Left ventricle myocardium inferior (tissue), 1 donor: ENCODE results near the gene CSNK2B. TPM values are rescaled to one million over a fixed set of nuclear protein-coding genes. Genes with fewer than 3 reads are reported as not detected.

Experiments
- DNase-seq: peaks from one replicate; pipeline ENCODE4 v3.0.0-alpha.2; 2020
- H3K27ac ChIP-seq: fragments of 200-600 bp; replicated peaks from 2 replicates; pipeline ENCODE4 v1.8.0; 2021
- H3K27me3 ChIP-seq: fragments of 200-600 bp; 2 replicates; pipeline ENCODE4 v1.8.0; 2021; ENCODE audit warnings: low read depth
- H3K36me3 ChIP-seq: fragments of 200-600 bp; 2 replicates; pipeline ENCODE4 v1.8.0; 2021
- H3K4me1 ChIP-seq: fragments of 200-600 bp; 2 replicates; pipeline ENCODE4 v1.8.0; 2021
- H3K4me3 ChIP-seq: fragments of 200-600 bp; 2 replicates; pipeline ENCODE4 v1.8.0; 2021; ENCODE audit warnings: mild to moderate bottlenecking, moderate library complexity
- H3K9me3 ChIP-seq: fragments of 200-600 bp; replicated peaks from 2 replicates; pipeline ENCODE4 v1.8.0; 2021
- CTCF ChIP-seq: fragments of 200-600 bp; IDR thresholded peaks from 2 replicates; pipeline ENCODE4 v1.8.0; 2021; ENCODE audit warnings: antibody characterized with exemption, mild to moderate bottlenecking, borderline replicate concordance
- intact Hi-C: fragments of 100-400 bp; cut with micrococcal nuclease; formaldehyde crosslinking; loops from one replicate; pipeline ENCODE4 v1.11.0; 2022
- total RNA-seq: library from RNA; stranded (reverse); fragmentation: NEBNext Ultra II Directional; extraction: Animal tissue kit (Norgen Biotek cat#: 25700); gene quantifications from one replicate; pipeline ENCODE4 v1.2.1, GENCODE V29; 2021
- donor health status: DM: no; HTN: yes; CAD: no; lungs with severe emphysema.

CSNK2B gene
- total RNA-seq, 1 donor from 2014 or later = 105 TPM

GRCh38 chr6:31655349-31656237 lies 10.3 kb upstream of the CSNK2B start, which contains the start of gene APOM:
Gene APOM (plus strand): TSS chr6:31655894. CDS start chr6:31655967, 73 bp downstream.
- intact Hi-C loops = no loop called here
- peaks cover 60% of the 10 kb centered on the region for H3K4me1 ChIP-seq
- DNase-seq = no peak

GRCh38 chr6:31657406-31658157 lies 8.3 kb upstream of the CSNK2B start:
- Histone ChIP-seq H3K27me3 (no peaks in the 10 kb centered on the region), H3K27ac (no peak overlapping the region), H3K4me1 (peaks cover 64% of the 10 kb centered on the region), H3K9me3 (no peaks in the 10 kb centered on the region), H3K36me3 (peaks cover 34% of the 10 kb centered on the region), H3K4me3 (no peak overlapping the region)
- intact Hi-C loops = no loop called here
- no peak for TF ChIP-seq CTCF
- no peak for DNase-seq

More at GRCh38 chr6:31655349-31656237, 10.3 kb upstream of the CSNK2B start, which contains the start of gene APOM:
- H3K4me3 ChIP-seq = no peak within 1 kb of the TSS
- TF ChIP-seq CTCF = no peak
- H3K9me3 ChIP-seq = no peaks in the 10 kb centered on the region
- H3K36me3 ChIP-seq = peaks cover 27% of the 10 kb centered on the region
- no peak within 1 kb of the TSS for H3K27ac ChIP-seq
- H3K27me3 ChIP-seq = no peaks in the 10 kb centered on the region

GRCh38 chr6:31658158-31658688 lies 7.7 kb upstream of the CSNK2B start:
- no peaks in the 10 kb centered on the region for H3K27me3 ChIP-seq
- DNase-seq = no peak
- peak overlapping the region; percentile 4 for H3K27ac ChIP-seq
- peaks cover 37% of the 10 kb centered on the region for H3K36me3 ChIP-seq
- peak overlapping the region; percentile 90 for H3K4me3 ChIP-seq
- peaks cover 67% of the 10 kb centered on the region for H3K4me1 ChIP-seq
- TF ChIP-seq CTCF = no peak
- H3K9me3 ChIP-seq = no peaks in the 10 kb centered on the region
- intact Hi-C loops = no loop called here

- no peak for TF ChIP-seq CTCF
- Histone ChIP-seq H3K36me3 (peaks cover 37% of the 10 kb centered on the region), H3K27me3 (no peaks in the 10 kb centered on the region), H3K27ac (peak overlapping the region; percentile 95), H3K4me3 (peak overlapping the region; percentile 90), H3K9me3 (no peaks in the 10 kb centered on the region), H3K4me1 (peaks cover 70% of the 10 kb centered on the region)
- intact Hi-C loops = no loop called here
- DNase-seq = no peak
Measured at GRCh38 chr6:31658983-31659648, 6.8 kb upstream of the CSNK2B start.

GRCh38 chr6:31659649-31660380 lies 6.1 kb upstream of the CSNK2B start:
- intact Hi-C loops = no loop called here

More at GRCh38 chr6:31659649-31660380, 6.1 kb upstream of the CSNK2B start:
- H3K36me3 ChIP-seq = peaks cover 37% of the 10 kb centered on the region
- no peak for DNase-seq
- peaks cover 75% of the 10 kb centered on the region for H3K4me1 ChIP-seq
- H3K27ac ChIP-seq = peak overlapping the region; percentile 95
- no peaks in the 10 kb centered on the region for H3K27me3 ChIP-seq
- no peak for TF ChIP-seq CTCF
- H3K9me3 ChIP-seq = no peaks in the 10 kb centered on the region
- H3K4me3 ChIP-seq = peak overlapping the region; percentile 90
